Large intestine (tissue), 3 donors: ENCODE measurements around the gene TMEM129. TPM values are rescaled to one million over a fixed set of nuclear protein-coding genes. Genes with fewer than 3 reads are reported as not detected.

Experiments
- DNase-seq, 2 donors: peaks; one replicate each; pipeline versions ENCODE4 v3.0.0 to v3.0.0-alpha.2; 2013
- H3K27ac ChIP-seq: one replicate; pipeline ENCODE4 v1.5.1; 2013; ENCODE audit warnings: low read length
- H3K27me3 ChIP-seq: 2 replicates; pipeline ENCODE4 v1.6.1; 2013; ENCODE audit warnings: low read length; ENCODE audit not compliant: control insufficient read depth, insufficient read depth
- H3K36me3 ChIP-seq: 2 replicates; pipeline ENCODE4 v1.6.1; 2013; ENCODE audit warnings: low read length; ENCODE audit not compliant: control insufficient read depth, insufficient read depth
- H3K4me1 ChIP-seq: one replicate; pipeline ENCODE4 v1.6.1; 2013; ENCODE audit warnings: low read length; ENCODE audit not compliant: control insufficient read depth, insufficient read depth
- H3K4me3 ChIP-seq: one replicate; pipeline ENCODE4 v1.5.1; 2013; ENCODE audit warnings: low read length
- H3K9me3 ChIP-seq: one replicate; pipeline ENCODE4 v1.6.1; 2013; ENCODE audit warnings: mild to moderate bottlenecking, low read depth, low read length, moderate library complexity; ENCODE audit not compliant: control insufficient read depth
- WGBS: methylation state at CpG from one replicate; pipeline ENCODE4 v1.1.5; 2013; ENCODE audit warnings: low lambda C conversion rate; ENCODE audit not compliant: insufficient coverage; 5-methylcytosine and 5-hydroxymethylcytosine counted together
- polyA plus RNA-seq: library from polyadenylated mRNA; unstranded; fragments of 120-200 nt; gene quantifications from one replicate; pipeline ENCODE4 v1.2.1, GENCODE V29; 2013

TMEM129 gene
- polyA plus RNA-seq, 1 donor: 29.5 TPM

- Histone ChIP-seq H3K4me3 (no peak overlapping the region), H3K27me3 (no peaks in the 10 kb centered on the region), H3K9me3 (no peaks in the 10 kb centered on the region), H3K4me1 (no peaks in the 10 kb centered on the region), H3K36me3 (no peaks in the 10 kb centered on the region), H3K27ac (no peak overlapping the region)
- no peak for DNase-seq
- no CpG with 5 or more reads among the region's 15 CpGs for WGBS
These were observed 53.9 kb downstream of the TMEM129 start for GRCh38 chr4:1667273-1667672.

- no peaks in the 10 kb centered on the region for H3K9me3 ChIP-seq
- no CpG with 5 or more reads among the region's 12 CpGs for WGBS
- H3K27ac ChIP-seq: no peak overlapping the region
- H3K27me3 ChIP-seq: no peaks in the 10 kb centered on the region
- DNase-seq: no peak
- no peak overlapping the region for H3K4me3 ChIP-seq
- H3K4me1 ChIP-seq: no peaks in the 10 kb centered on the region
- H3K36me3 ChIP-seq: no peaks in the 10 kb centered on the region
These were observed 54.7 kb downstream of the TMEM129 start for GRCh38 chr4:1666391-1666790.

Other genes starting within 250 kb of the TMEM129 start
- gene FAM53A, start 37.0 kb downstream of the TMEM129 start, polyA plus RNA-seq: 0.84 TPM
- gene SLBP, start 9.0 kb downstream of the TMEM129 start, polyA plus RNA-seq: 42.9 TPM
- gene TACC3, start 198 bp upstream of the TMEM129 start, polyA plus RNA-seq: 27.8 TPM
- gene FGFR3, start 72.0 kb upstream of the TMEM129 start, polyA plus RNA-seq: 228 TPM
- 27.4 TPM for gene LETM1, start 134.8 kb upstream of the TMEM129 start, polyA plus RNA-seq
- 49.6 TPM for gene NSD2, start 150.1 kb upstream of the TMEM129 start, polyA plus RNA-seq